H1 (cell line): Measurements from ENCODE around the gene PSD. TPM values are rescaled to one million over a fixed set of nuclear protein-coding genes. Genes with fewer than 3 reads are reported as not detected.

ENCODE experiments used
- CTCF ChIA-PET: fragments of 300-600 bp; sonication (Branson Sonifier 250); formaldehyde crosslinking; loops from one replicate; lab custom pipeline; 2021; ENCODE audit not compliant: partially characterized antibody; lab: Charles Lee
- POLR2A ChIA-PET: fragments of 300-600 bp; sonication (Branson Sonifier 250); formaldehyde crosslinking; loops from one replicate; lab custom pipeline; 2021; ENCODE audit warnings: inconsistent platforms; ENCODE audit not compliant: partially characterized antibody; lab: Charles Lee
- DNase-seq, 2 experiments: peaks; one replicate each; pipeline versions ENCODE4 v3.0.0 to v3.0.0-alpha.2; 2010 to 2022; ENCODE audit warnings: low spot score in 2 of 2, low read depth in 1 of 2, mixed read lengths in 1 of 2
- FAIRE-seq: peaks from 2 replicates; lab custom pipeline; 2011; peaks lifted over from hg19 to GRCh38; lab: Jason Lieb, UNC
- H2AFZ ChIP-seq: 2 replicates; pipeline ENCODE4 v1.8.1; 2012; ENCODE audit warnings: low read length, inconsistent platforms
- H2AK5ac ChIP-seq: 2 replicates; pipeline ENCODE4 v1.6.1; 2013; ENCODE audit warnings: low read depth, low read length
- H2BK120ac ChIP-seq: replicated peaks from 2 replicates; pipeline ENCODE3; 2013; ENCODE audit warnings: low read depth, low read length, inconsistent platforms
- H2BK12ac ChIP-seq: 2 replicates; pipeline ENCODE4 v1.6.1; 2013; ENCODE audit warnings: low read depth, low read length
- H2BK15ac ChIP-seq: 2 replicates; pipeline ENCODE4 v1.6.1; 2013; ENCODE audit warnings: low read length
- H2BK20ac ChIP-seq: 2 replicates; pipeline ENCODE4 v1.6.1; 2013; ENCODE audit warnings: low read length
- H2BK5ac ChIP-seq: 2 replicates; pipeline ENCODE4 v1.6.1; 2013; ENCODE audit warnings: low read depth, low read length
- H3K14ac ChIP-seq: 2 replicates; pipeline ENCODE4 v1.6.1; 2013; ENCODE audit warnings: inconsistent platforms; ENCODE audit not compliant: insufficient read length
- H3K18ac ChIP-seq: 2 replicates; pipeline ENCODE4 v1.6.1; 2013; ENCODE audit warnings: low read length; ENCODE audit errors: extremely low read depth
- H3K23ac ChIP-seq: 2 replicates; pipeline ENCODE4 v1.6.1; 2013; ENCODE audit warnings: inconsistent platforms; ENCODE audit not compliant: insufficient read length
- H3K23me2 ChIP-seq: 2 replicates; pipeline ENCODE4 v1.6.1; 2013; ENCODE audit warnings: low read depth, low read length
- H3K27ac ChIP-seq: 2 replicates; pipeline ENCODE4 v1.6.1; 2011; ENCODE audit warnings: low read depth, low read length, inconsistent platforms
- H3K27me3 ChIP-seq, 4 experiments: replicated peaks in 1 of 4; 1 replicate in 1 of 4; 2 replicates in 3 of 4; pipeline versions ENCODE4 v1.6.1 to v1.8.1; 2011 to 2013; ENCODE audit warnings: low read length in 3 of 4, mild to moderate bottlenecking in 3 of 4, inconsistent platforms in 2 of 4, mixed read lengths in 2 of 4, moderate library complexity in 1 of 4; ENCODE audit not compliant: control insufficient read depth in 3 of 4, insufficient read depth in 3 of 4; ENCODE audit errors: extremely low read depth in 1 of 4
- H3K36me3 ChIP-seq, 4 experiments: 2 replicates each; pipeline versions ENCODE4 v1.6.1 to v1.8.1; 2011 to 2013; ENCODE audit warnings: mild to moderate bottlenecking in 4 of 4, low read length in 3 of 4, moderate library complexity in 2 of 4, control low read depth in 1 of 4, inconsistent platforms in 1 of 4; ENCODE audit not compliant: insufficient read depth in 4 of 4, control insufficient read depth in 2 of 4
- H3K4ac ChIP-seq: replicated peaks from 2 replicates; pipeline ENCODE3; 2013; ENCODE audit warnings: low read length, low read depth, mixed read lengths, inconsistent platforms; ENCODE audit not compliant: insufficient read length
- H3K4me1 ChIP-seq, 4 experiments: replicated peaks in 1 of 4; 1 replicate in 1 of 4; 2 replicates in 3 of 4; pipeline versions ENCODE4 v1.6.1 to v1.8.1; 2011 to 2013; ENCODE audit warnings: low read length in 3 of 4, inconsistent platforms in 2 of 4, mixed read lengths in 1 of 4; ENCODE audit not compliant: insufficient read depth in 4 of 4, control insufficient read depth in 3 of 4
- H3K4me2 ChIP-seq, 2 experiments: 2 replicates each; pipeline versions ENCODE4 v1.6.1 to v1.8.1; 2011 to 2013; ENCODE audit warnings: low read depth in 2 of 2, low read length in 2 of 2, control low read depth in 1 of 2, inconsistent platforms in 1 of 2, mild to moderate bottlenecking in 1 of 2; ENCODE audit not compliant: insufficient read depth in 1 of 2
- H3K4me3 ChIP-seq, 4 experiments: fragments of 200-600, 300-600 bp in 1 of 4; sonication (generic), shearing (Covaris generic), sonication (Bioruptor Twin) in 1 of 4; 2 replicates each; pipeline versions ENCODE4 v1.5.1 to v1.8.1; 2011 to 2016; ENCODE audit warnings: low read length in 4 of 4, low read depth in 3 of 4, control low read depth in 2 of 4, inconsistent platforms in 2 of 4, mild to moderate bottlenecking in 2 of 4, mixed read lengths in 1 of 4, moderate library complexity in 1 of 4; ENCODE audit not compliant: insufficient read depth in 2 of 4; ENCODE audit errors: extremely low read depth in 1 of 4
- H3K56ac ChIP-seq: replicated peaks from 2 replicates; pipeline ENCODE3; 2013; ENCODE audit warnings: low read depth, mild to moderate bottlenecking, mixed read lengths, low read length, inconsistent platforms; ENCODE audit not compliant: insufficient read length
- H3K79me1 ChIP-seq: 2 replicates; pipeline ENCODE4 v1.6.1; 2013; ENCODE audit warnings: low read depth, low read length, control low read depth
- H3K79me2 ChIP-seq, 2 experiments: 2 replicates each; pipeline versions ENCODE4 v1.6.1 to v1.8.1; 2012 to 2013; ENCODE audit warnings: low read length in 2 of 2, mild to moderate bottlenecking in 2 of 2, inconsistent platforms in 1 of 2; ENCODE audit not compliant: insufficient read depth in 2 of 2, control insufficient read depth in 1 of 2
- H3K9ac ChIP-seq, 4 experiments: replicated peaks in 1 of 4; 1 replicate in 1 of 4; 2 replicates in 3 of 4; pipeline versions ENCODE4 v1.6.1 to v1.8.1; 2011 to 2013; ENCODE audit warnings: low read depth in 3 of 4, low read length in 3 of 4, control low read depth in 2 of 4, mild to moderate bottlenecking in 2 of 4, moderate library complexity in 2 of 4, inconsistent platforms in 1 of 4; ENCODE audit errors: extremely low read depth in 1 of 4
- H3K9me3 ChIP-seq, 2 experiments: 2 replicates each; pipeline versions ENCODE4 v1.6.1 to v1.8.1; 2012 to 2013; ENCODE audit warnings: mild to moderate bottlenecking in 2 of 2, moderate library complexity in 2 of 2, control low read depth in 1 of 2, inconsistent platforms in 1 of 2, low read depth in 1 of 2, low read length in 1 of 2, mixed read lengths in 1 of 2; ENCODE audit not compliant: insufficient read depth in 2 of 2
- H4K20me1 ChIP-seq, 2 experiments: replicated peaks in 1 of 2; 2 replicates each; pipeline versions ENCODE3 to v1.8.1; 2011 to 2013; ENCODE audit warnings: inconsistent platforms in 2 of 2, low read length in 2 of 2, mild to moderate bottlenecking in 1 of 2; ENCODE audit not compliant: insufficient read depth in 2 of 2, control insufficient read depth in 1 of 2
- H4K5ac ChIP-seq: 2 replicates; pipeline ENCODE4 v1.6.1; 2013; ENCODE audit warnings: low read length, low read depth, mixed read lengths, inconsistent platforms; ENCODE audit not compliant: insufficient read length
- H4K8ac ChIP-seq: 2 replicates; pipeline ENCODE4 v1.8.0; 2013; ENCODE audit warnings: mild to moderate bottlenecking, moderate library complexity, low read length, inconsistent platforms; ENCODE audit not compliant: insufficient read depth; ENCODE audit errors: extremely low read depth
- H4K91ac ChIP-seq: replicated peaks from 2 replicates; pipeline ENCODE3; 2013; ENCODE audit warnings: low read length, mixed read lengths, inconsistent platforms; ENCODE audit not compliant: insufficient read length
- CEBPB ChIP-seq: IDR thresholded peaks from 2 replicates; pipeline ENCODE4 v1.6.1; 2012; ENCODE audit warnings: low read depth, low read length
- JUN ChIP-seq: IDR thresholded peaks from 2 replicates; pipeline ENCODE4 v1.6.1; 2011; ENCODE audit warnings: low read depth, mild to moderate bottlenecking, improper control_type of control experiment, low read length
- JUND ChIP-seq: IDR thresholded peaks from 2 replicates; pipeline ENCODE4 v1.6.1; 2011; ENCODE audit warnings: mild to moderate bottlenecking, improper control_type of control experiment, low read length
- TAF1 ChIP-seq: IDR thresholded peaks from 2 replicates; pipeline ENCODE4 v1.6.1; 2011; ENCODE audit warnings: mild to moderate bottlenecking, low read depth, low read length
- TCF12 ChIP-seq: IDR thresholded peaks from 2 replicates; pipeline ENCODE4 v1.6.1; 2011; ENCODE audit warnings: low read depth, mild to moderate bottlenecking, low read length
- WGBS, 2 experiments: shearing (Covaris generic) in 1 of 2; methylation state at CpG; one replicate each; pipeline versions ENCODE4 v1.1.6 to v1.1.7; 2013 to 2015; ENCODE audit warnings: low lambda C conversion rate in 2 of 2, mixed read lengths in 2 of 2, inconsistent platforms in 1 of 2, low coverage in 1 of 2, missing lambda C conversion rate in 1 of 2; ENCODE audit not compliant: insufficient replicate concordance in 2 of 2, insufficient coverage in 1 of 2, insufficient read length in 1 of 2; ENCODE audit errors: extremely low coverage in 1 of 2, missing lambda C conversion rate in 1 of 2; 5-methylcytosine and 5-hydroxymethylcytosine counted together
- polyA plus RNA-seq, 7 experiments: library from polyadenylated mRNA; depleted of rRNA in 3 of 7; stranded (reverse) in 5 of 7; unstranded in 2 of 7; fragments of >200 nt in 5 of 7; fragments of 200-250 nt in 2 of 7; gene quantifications; 1 replicate in 5 of 7; 2 replicates in 1 of 7; 4 replicates in 1 of 7; pipeline versions ENCODE4 v1.2.1 to v1.2.3, GENCODE V29; 2011 to 2013; ENCODE audit warnings: missing spikeins in 2 of 7, mixed read lengths in 2 of 7
- total RNA-seq: library from RNA; stranded (reverse); fragmentation: NEBNext Ultra II Directional; extraction: Animal tissue kit (Norgen Biotek cat#: 25700); gene quantifications from 2 replicates; pipeline ENCODE4 v1.2.1, GENCODE V29; 2021
- TF ChIP-seq, protein P1 (sequence below): IDR thresholded peaks from 2 replicates; pipeline ENCODE4 v1.6.1; 2011; ENCODE audit warnings: low read depth, mild to moderate bottlenecking, low read length; ENCODE audit not compliant: insufficient read depth

PSD gene
- total and polyA plus RNA-seq, 2 of the 8 experiments (the other 6 are each of a cell fraction or from before 2014, with no cell fraction given): 5.4 to 6.0 TPM

DNA sequence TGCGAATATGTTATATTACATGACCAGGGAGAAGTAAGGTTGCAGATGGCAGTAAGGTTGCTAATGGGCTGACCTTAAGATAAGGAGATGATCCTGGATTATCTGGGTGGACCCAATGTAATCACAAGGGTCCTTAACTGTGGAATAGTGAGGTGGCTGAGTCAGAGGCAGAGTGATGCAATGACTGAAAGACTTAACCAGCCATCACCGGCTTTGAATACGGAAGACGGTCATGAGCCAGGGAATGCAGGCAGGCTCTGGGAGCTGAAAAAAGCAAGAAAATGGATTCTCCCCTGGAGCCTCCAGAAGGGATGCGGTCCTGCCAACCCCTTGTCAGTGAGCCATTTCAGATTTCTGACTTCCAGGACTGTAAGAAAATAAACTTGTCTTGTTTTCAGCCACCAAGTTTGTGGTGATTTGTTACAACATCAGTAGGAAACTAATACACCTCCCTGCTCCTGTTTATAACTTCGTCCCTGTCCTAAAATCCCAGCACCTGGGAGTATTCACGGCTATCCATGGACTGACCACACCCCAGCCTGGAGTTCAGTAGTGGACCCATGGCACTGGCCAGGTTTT, 37.4 kb upstream of the PSD start:
- TF ChIP-seq JUND (peak; percentile 64; the same call in 1 of the 2 replicates), JUN (peak; percentile 45; the same call in 1 of the 2 replicates), TCF12 (no peak), TAF1 (no peak), CEBPB (peak; percentile 93)
- TF ChIP-seq, protein P1, sequence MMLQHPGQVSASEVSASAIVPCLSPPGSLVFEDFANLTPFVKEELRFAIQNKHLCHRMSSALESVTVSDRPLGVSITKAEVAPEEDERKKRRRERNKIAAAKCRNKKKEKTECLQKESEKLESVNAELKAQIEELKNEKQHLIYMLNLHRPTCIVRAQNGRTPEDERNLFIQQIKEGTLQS: peak; percentile 55; the same call in 1 of the 2 replicates
- H3K18ac ChIP-seq: peak overlapping the region; percentile 32; the same call in 1 of the 2 replicates

More for the DNA sequence above, 37.4 kb upstream of the PSD start:
- 85% methylated on average over 7 of the region's 7 CpGs; no CpG with 5 or more reads in 1 of the 2 experiments for WGBS, 2 experiments
- Histone ChIP-seq H3K27me3 (no peaks in the 10 kb centered on the region), H2BK120ac (no peak overlapping the region), H2AFZ (no peak overlapping the region), H2AK5ac (peak overlapping the region; percentile 95), H3K56ac (no peak overlapping the region), H3K79me2 (peaks cover 0 to 14% of the 10 kb centered on the region in 2 experiments; a peak in 2 of 4 replicates), H2BK15ac (peak overlapping the region; percentile 46; the same call in 1 of the 2 replicates), H3K23ac (no peak overlapping the region), H2BK5ac (no peak overlapping the region), H4K20me1 (peaks cover 0 to 2% of the 10 kb centered on the region in 2 experiments), H3K4ac (no peak overlapping the region), H3K79me1 (peaks cover 3% of the 10 kb centered on the region; the same call in 1 of the 2 replicates), H3K36me3 (peaks cover 0 to 39% (median 6%) of the 10 kb centered on the region in 4 experiments; a peak in 5 of 8 replicates), H3K4me3 (no peak overlapping the region), H3K9me3 (no peaks in the 10 kb centered on the region), H4K5ac (no peak overlapping the region), H3K23me2 (peaks cover 5% of the 10 kb centered on the region; the same call in 1 of the 2 replicates), H3K4me1 (peaks cover 5 to 27% (median 20%) of the 10 kb centered on the region in 4 experiments), H3K9ac (no peak overlapping the region; a peak in 1 of 7 replicates), H2BK20ac (peak overlapping the region; percentile 40; the same call in 1 of the 2 replicates), H3K4me2 (peak overlapping the region in 1 of 2 experiments; percentile 59; a peak in 2 of 4 replicates), H3K14ac (no peak overlapping the region), H3K27ac (no peak overlapping the region; the same call in 1 of the 2 replicates), H4K91ac (no peak overlapping the region), H4K8ac (no peak overlapping the region), H2BK12ac (peak overlapping the region; percentile 87)
- ChIA-PET CTCF (interaction anchor here (1.0 to 2.6 kb wide), 3 partner anchors 9 to 225 kb away, joined by 3 to 9 read pairs (median 6); no protein-coding TSS in a partner anchor), POLR2A (interaction anchor here (0.7 to 1.5 kb wide), 4 partner anchors 14 to 60 kb away, joined by 3 to 4 read pairs (median 3); partner anchors contain the start of genes CUEDC2 and NFKB2)
- DNase-seq (no peak), FAIRE-seq (no peak)
